HG02884 (cell line): ENCODE measurements around the gene GP1BA.

Experiments
- ATAC-seq: cut with Tn5 transposase; IDR thresholded peaks from one replicate; pipeline ENCODE4 v1.9.1; 2021; ENCODE audit warnings: mild to moderate bottlenecking, moderate library complexity; ENCODE audit not compliant: unreplicated experiment

The GP1BA gene

DNA sequence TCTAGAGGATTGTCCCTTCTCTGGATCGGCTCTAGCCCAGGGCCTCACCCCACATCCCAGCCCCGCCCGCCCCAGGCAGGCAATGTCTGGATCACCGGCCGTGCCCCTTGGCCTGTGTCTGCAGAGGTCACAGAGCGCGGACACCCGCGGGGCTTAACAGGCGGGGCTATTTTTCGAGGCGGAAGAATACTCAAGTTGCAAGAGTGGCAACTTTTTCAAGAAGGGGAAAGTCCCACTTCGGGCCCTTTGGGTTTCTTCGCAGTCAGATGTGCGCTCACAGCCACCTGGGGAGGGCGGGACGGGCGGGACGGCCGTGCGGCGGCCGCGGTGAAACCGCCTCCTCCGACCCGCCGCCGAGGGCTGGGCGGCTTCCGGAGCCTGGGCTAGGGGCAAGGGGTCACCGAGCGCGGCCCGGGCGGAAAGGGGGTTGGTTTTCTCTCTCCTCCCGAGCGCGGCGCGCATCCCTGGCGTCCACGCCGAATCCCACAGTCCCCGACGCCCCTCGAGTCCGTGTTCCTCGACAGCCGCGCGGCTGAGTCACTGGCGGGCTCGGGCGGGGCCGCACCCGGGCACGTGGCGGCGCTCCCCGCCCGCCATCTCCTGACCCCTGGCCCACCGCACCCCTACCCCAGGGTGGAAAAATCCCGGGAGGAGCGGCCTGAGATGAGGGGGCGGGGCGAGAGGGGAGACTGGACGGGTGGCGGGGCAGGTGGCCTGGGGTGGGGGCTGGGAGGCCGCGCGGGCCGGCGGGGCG, 17.4 kb downstream of the GP1BA start:
- ATAC-seq: no peak

DNA sequence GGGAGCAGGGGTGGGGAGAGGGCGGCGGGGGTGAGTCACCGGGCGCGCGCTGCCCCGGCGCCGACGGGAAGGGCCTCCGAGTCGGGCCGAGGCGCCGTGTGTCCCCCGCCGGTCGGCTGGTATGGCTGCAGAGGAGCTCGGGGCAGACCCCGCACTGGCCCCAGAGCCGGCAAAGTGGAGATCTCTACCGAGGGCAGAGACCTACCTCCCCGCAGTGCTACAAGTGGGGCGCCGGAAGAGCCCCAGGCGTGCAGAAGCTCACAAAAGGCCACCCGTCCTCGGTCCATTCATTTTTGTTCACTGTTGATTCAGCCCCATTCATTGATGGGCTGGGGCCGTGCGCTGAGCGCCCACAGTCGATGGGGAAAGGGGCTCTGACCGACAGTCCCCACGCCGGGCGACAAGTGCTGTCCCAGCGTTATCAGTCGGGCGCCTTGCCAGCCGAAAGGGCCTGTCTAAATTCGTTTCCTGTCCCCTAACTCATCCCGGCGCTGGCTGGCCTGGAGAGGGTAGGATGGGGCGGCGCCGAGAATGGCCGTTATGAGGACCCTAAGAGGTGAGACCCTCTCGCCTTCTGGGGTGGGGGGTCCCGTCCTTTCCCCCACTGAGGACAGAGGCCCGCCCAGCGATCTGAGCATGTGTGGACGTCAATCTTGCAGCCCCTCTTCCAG, 18.1 kb downstream of the GP1BA start:
- no peak for ATAC-seq

DNA sequence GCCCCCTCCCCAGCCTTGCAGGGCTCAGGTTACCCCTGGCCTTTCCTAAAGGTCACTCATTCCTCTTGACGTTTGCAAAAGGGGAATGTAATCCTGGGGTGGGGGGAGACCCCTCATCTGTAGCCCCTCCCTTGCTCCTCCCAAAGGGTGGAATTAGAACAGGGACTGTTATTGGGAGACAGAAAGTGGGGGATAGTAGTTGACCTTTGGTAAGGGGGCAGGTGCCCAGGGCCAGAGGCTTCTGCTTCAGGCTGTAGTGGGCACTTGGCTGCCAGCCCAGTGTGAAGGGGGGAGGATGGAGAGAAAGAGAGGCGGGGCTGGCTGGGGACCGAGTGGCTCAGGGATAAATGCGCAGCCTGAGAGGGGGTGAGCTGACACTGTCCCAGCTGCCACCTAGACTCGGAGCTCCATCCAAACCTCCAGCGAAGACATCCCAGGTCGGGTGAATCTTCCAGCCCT, 18.7 kb downstream of the GP1BA start, which contains the start of gene ENO3:
Gene ENO3, plus strand, starts transcription at position 374 of the 459 bp plus-strand sequence. CDS start 711 bp downstream, outside the sequence.
- no peak for ATAC-seq

- no peak for ATAC-seq
These were observed 19.4 kb downstream of the GP1BA start for GRCh38 chr17:4951486-4951885.

DNA sequence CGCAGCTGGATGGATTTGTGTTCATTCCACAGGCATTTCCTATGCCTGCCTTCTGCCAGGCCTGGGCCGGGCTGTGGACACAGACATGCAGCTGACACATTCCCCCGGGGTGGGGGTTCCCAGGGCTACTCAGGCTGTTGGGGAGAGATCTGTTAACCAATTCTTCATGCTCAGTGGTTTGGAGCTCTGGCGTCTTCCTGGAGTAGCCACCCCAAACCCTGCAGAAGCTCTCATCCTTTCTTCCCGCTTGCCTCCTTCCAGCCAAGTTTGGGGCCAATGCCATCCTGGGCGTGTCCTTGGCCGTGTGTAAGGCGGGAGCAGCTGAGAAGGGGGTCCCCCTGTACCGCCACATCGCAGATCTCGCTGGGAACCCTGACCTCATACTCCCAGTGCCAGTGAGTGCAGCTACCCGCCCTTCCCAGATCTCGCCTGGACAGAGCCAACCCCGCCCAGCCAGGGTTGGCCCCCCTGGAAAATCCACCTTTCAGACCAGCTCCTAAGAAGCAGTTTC, 21.4 kb downstream of the GP1BA start:
- ATAC-seq: no peak

GRCh38 chr17:4955091-4955490, 23.0 kb downstream of the GP1BA start:
- ATAC-seq: no peak

GRCh38 chr17:4956493-4957061, 24.5 kb downstream of the GP1BA start:
- no peak for ATAC-seq

GRCh38 chr17:4958102-4958501, 26.0 kb downstream of the GP1BA start:
- no peak for ATAC-seq

GRCh38 chr17:4959261-4959965, 27.3 kb downstream of the GP1BA start:
- ATAC-seq: no peak

GRCh38 chr17:4960279-4960922, 28.3 kb downstream of the GP1BA start:
- no peak for ATAC-seq

DNA sequence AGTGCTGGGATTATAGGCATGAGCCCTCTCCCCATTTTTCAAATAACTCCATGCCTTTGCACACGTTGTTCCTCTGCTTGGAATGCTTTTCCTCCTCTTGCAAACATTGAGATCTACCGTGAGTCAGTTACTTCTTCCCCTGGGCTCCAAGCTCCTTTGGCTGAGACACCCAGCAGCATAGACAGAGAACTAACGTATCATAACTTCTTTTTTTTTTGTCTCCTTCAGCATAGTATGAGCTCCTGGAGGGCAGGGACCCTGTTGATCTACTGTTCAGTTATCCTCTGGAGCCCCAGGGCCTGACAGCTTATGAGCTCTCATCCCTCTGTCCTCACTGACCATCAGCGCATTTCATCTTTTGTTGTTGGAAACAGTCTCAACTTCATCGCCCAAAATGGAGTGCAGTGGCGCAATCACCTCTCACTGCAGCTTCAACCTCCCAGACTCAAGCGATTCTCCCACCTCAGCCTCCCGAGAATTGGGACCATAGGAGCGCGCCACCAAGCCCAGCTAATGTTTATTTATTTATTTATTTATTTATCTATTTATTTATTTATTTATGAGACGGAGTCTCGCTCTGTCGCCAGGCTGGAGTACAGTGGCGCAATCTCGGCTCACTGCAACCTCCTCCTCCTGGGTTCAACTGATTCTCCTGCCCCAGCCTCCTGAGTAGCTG, 33.4 kb downstream of the GP1BA start:
- ATAC-seq: no peak

GRCh38 chr17:4966844-4967538, 34.9 kb downstream of the GP1BA start:
- peak; percentile 72 for ATAC-seq

- ATAC-seq: peak; percentile 51
These were observed 35.7 kb downstream of the GP1BA start, which contains the start of gene SPAG7 for GRCh38 chr17:4967539-4968485. Gene SPAG7 (minus strand): TSS chr17:4967817. CDS start chr17:4967804, 13 bp downstream.

GRCh38 chr17:4968486-4969046, 36.5 kb downstream of the GP1BA start:
- ATAC-seq: no peak

GRCh38 chr17:4969047-4969550, 37.0 kb downstream of the GP1BA start:
- no peak for ATAC-seq

DNA sequence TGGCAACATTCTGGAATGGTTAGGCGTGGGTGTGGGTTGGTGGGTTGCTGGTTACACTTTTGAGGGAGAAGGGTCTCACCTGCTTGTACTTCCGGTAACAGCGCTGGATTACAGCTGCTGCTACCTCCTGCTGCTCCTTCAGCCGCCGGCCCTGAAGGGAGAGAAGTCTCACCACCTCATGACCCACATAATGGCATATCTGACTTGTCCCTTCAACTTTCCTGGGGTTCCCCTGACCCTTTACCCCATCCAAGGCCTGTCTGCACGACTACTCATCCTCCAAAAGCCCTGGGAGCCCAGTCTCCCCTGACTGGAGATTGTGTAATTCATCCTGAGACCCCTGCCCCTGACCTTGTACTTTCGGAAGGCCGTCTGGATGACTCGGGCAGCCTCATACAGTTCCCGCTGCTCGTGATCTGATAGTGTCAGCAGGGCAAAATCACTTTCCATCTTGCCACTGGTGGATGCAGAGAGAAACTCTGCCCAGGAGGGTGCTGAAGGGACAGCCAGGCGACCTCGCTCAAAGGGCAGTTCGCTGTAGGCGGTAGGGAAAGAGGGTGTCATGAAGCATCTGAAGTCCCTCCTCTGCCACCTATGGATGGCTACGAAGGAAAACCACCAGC, 37.6 kb downstream of the GP1BA start:
- ATAC-seq: no peak

GRCh38 chr17:4970273-4970672, 38.2 kb downstream of the GP1BA start:
- ATAC-seq: no peak
